ENCODE measurements around the gene GSTM3. TPM values are rescaled to one million over a fixed set of nuclear protein-coding genes. Genes with fewer than 3 reads are reported as not detected.
"Not testable (repeated sequence)": the region's sequence is repeated elsewhere in the genome, so short reads cannot be mapped to it uniquely, and the experiment has no call there.

Gene GSTM3
- total and polyA plus RNA-seq, 10 donors: 8.9 to 44.0 (median 20.9) TPM

DNA sequence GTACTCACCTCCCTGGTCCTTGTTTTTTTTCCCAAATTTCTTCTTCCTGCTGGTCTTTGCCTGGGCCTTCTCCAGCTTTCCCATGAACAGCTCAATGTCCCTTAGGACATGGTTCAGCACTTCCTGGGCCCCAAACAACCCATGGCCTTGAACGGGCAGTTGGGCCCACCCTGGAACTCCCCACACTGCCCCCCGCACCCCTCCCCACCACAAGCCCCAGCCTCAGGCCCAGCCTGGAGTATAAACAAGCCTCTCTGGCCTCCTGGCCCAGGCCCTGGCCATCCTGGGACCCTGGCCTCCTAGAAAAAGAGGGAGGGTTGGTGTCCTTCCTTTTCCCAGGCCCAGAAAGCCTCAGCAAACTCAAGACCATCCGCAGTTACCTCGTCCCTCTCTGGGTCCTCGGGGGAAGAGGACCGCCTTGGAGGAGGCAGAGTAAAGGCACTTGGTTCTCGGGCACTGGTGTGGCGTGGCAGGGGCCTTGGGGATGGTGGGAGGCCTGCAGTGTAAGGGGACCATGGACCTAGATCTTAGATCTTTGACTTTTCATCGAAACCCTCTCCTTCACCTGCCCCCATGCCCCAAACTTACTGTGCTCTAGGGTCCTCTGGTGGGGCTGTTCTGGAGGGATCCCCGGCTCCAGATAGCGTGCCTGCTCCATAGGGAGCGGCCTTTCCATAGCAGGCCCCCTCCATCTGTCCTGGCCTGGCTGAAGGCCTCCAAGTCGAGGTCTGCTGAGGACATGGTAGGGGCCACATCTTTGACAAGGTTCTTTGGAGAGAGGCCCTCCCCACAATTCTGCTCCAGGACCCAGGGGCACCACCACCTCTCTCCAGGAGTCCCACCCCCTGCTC lies 17.3 kb upstream of the GSTM3 start:
- intact Hi-C loops (cut with DNase I; ENCODE audit: low total_unique reads): loop anchor here (2.0 kb wide), 1 partner anchor 27 kb away; no protein-coding TSS in a partner anchor
- peaks cover 0 to 6% (median 2%) of the 10 kb centered on the region in 6 donors for H3K4me1 ChIP-seq
- DNase-seq: peak; percentile 45

DNA sequence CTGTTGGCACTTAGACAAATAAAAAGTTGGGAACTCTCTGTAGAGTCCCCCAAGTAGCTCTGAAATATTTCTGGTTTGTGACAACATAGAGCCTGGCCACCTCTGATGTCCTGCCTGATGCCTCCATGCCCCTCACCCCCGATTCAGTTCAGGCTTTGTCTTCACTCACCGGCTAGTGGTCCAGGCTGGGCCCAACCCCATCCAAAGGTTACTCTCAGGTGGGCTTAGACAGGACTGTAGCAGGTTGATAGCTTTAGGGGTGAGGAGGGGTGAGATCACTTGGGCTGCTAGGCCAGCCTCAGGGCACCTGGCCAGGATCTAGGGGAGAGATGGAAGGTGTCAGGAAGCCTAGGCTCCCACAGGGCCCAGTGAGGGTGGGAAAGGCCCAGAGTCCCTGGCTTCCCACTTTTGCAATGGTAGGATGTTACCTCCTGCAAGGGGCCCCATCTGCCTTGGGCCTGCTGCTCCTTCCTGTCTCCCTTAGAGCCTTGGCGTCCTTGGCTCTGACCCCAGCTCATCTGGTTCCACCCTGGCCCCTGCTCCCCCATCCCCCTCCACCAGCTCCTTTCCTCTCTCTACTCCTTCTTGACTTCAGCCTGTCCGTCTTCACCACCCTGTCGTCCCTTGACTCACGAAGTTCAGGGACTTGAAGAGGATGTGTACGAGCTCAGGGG lies 16.1 kb upstream of the GSTM3 start:
- DNase-seq: no peak
- no peak overlapping the region for H3K4me3 ChIP-seq

More for the DNA sequence above, 17.3 kb upstream of the GSTM3 start:
- 89 to 94% (median 92%) methylated on average over 13 of the region's 13 CpGs for WGBS, 5 donors
- H3K27ac ChIP-seq: no peak overlapping the region
- no peak overlapping the region for H3K4me3 ChIP-seq
- no peaks in the 10 kb centered on the region for H3K27me3 ChIP-seq (replicated peaks in 1 of 7)
- no peaks in the 10 kb centered on the region for H3K36me3 ChIP-seq
- H3K9me3 ChIP-seq: no peaks in the 10 kb centered on the region
- no peak for TF ChIP-seq POLR2A (IDR thresholded peaks at IDR 0.05)
- no peak for TF ChIP-seq CTCF (IDR thresholded peaks at IDR 0.05 in 8 of 11, conservative IDR thresholded peaks at IDR 0.05 in 3 of 11)
- TF ChIP-seq POLR2AphosphoS5 (IDR thresholded peaks at IDR 0.05): no peak

GRCh38 chr1:109756325-109756724 lies 15.5 kb upstream of the GSTM3 start:
- H3K27ac ChIP-seq; H3K36me3 ChIP-seq; H3K4me1 ChIP-seq; H3K27me3 ChIP-seq (replicated peaks in 1 of 7); intact Hi-C loops (cut with DNase I; ENCODE audit: low total_unique reads); H3K4me3 ChIP-seq; H3K9me3 ChIP-seq: not testable (repeated sequence)
- WGBS, 5 donors: 89 to 95% (median 90%) methylated on average over 5 of the region's 5 CpGs
- peak; percentile 52 for DNase-seq

More for the DNA sequence above, 16.1 kb upstream of the GSTM3 start:
- Histone ChIP-seq H3K36me3 (no peaks in the 10 kb centered on the region), H3K27me3 (replicated peaks in 1 of 7) (peaks cover 0 to 7% (median 0%) of the 10 kb centered on the region in 7 donors), H3K4me1 (no peaks in the 10 kb centered on the region), H3K9me3 (no peaks in the 10 kb centered on the region), H3K27ac (no peak overlapping the region)
- intact Hi-C loops (cut with DNase I; ENCODE audit: low total_unique reads): no loop called here
- no peak for TF ChIP-seq POLR2AphosphoS5 (IDR thresholded peaks at IDR 0.05)
- TF ChIP-seq POLR2A (IDR thresholded peaks at IDR 0.05): no peak
- no peak for TF ChIP-seq CTCF (IDR thresholded peaks at IDR 0.05 in 8 of 11, conservative IDR thresholded peaks at IDR 0.05 in 3 of 11)
- WGBS, 5 donors: 79 to 88% (median 84%) methylated on average over 7 of the region's 7 CpGs

- intact Hi-C loops (cut with DNase I; ENCODE audit: low total_unique reads): no loop called here
- H3K27ac ChIP-seq: no peak overlapping the region
- H3K9me3 ChIP-seq: no peaks in the 10 kb centered on the region
- H3K36me3 ChIP-seq: no peaks in the 10 kb centered on the region
- TF ChIP-seq CTCF (IDR thresholded peaks at IDR 0.05 in 8 of 11, conservative IDR thresholded peaks at IDR 0.05 in 3 of 11) (no peak), POLR2AphosphoS5 (IDR thresholded peaks at IDR 0.05) (no peak), POLR2A (IDR thresholded peaks at IDR 0.05) (no peak)
- H3K4me1 ChIP-seq: no peaks in the 10 kb centered on the region
- peaks cover 0 to 10% (median 0%) of the 10 kb centered on the region in 7 donors for H3K27me3 ChIP-seq (replicated peaks in 1 of 7)
- 80 to 93% (median 86%) methylated on average over 2 of the region's 2 CpGs for WGBS, 5 donors
- no peak for DNase-seq
- no peak overlapping the region for H3K4me3 ChIP-seq
These were observed 13.9 kb upstream of the GSTM3 start for GRCh38 chr1:109754738-109755137.
